Brain microvascular endothelial cell (primary cell): ENCODE results near the gene PSMD3.

ENCODE experiments used
- DNase-seq: peaks from one replicate; pipeline ENCODE4 v3.0.0-alpha.2; 2020
- H3K27ac ChIP-seq: fragments of 250-450 bp; sonication (Bioruptor Pico); 2 replicates; pipeline ENCODE4 v1.5.1; 2020; ENCODE audit warnings: mild to moderate bottlenecking, moderate library complexity
- H3K27me3 ChIP-seq: fragments of 250-450 bp; sonication (Bioruptor Pico); replicated peaks from 2 replicates; pipeline ENCODE4 v1.5.1; 2020; ENCODE audit warnings: mild to moderate bottlenecking
- H3K36me3 ChIP-seq: fragments of 250-450 bp; sonication (Bioruptor Pico); replicated peaks from 2 replicates; pipeline ENCODE4 v1.5.1; 2020; ENCODE audit warnings: mild to moderate bottlenecking
- H3K4me3 ChIP-seq: 2 replicates; pipeline ENCODE4 v1.5.1; 2011; ENCODE audit warnings: low read depth, mild to moderate bottlenecking, control low read depth, low read length, moderate library complexity
- CTCF ChIP-seq: IDR thresholded peaks from 2 replicates; pipeline ENCODE4 v1.5.1; 2011; ENCODE audit warnings: low read depth, mild to moderate bottlenecking, moderate library complexity, low read length, control low read depth, inconsistent platforms; ENCODE audit errors: missing control alignments
- in situ Hi-C: cut with HindIII; loops from 2 replicates; pipeline ENCODE4 v1.10.0; 2017; ENCODE audit warnings: low sequenced_read_pairs, low pct_ligation_motif_present

PSMD3 gene

GRCh38 chr17:40018211-40019121 is 37.9 kb downstream of the PSMD3 start:
- no peak for DNase-seq
- Histone ChIP-seq H3K4me3 (no peak overlapping the region), H3K27me3 (no peaks in the 10 kb centered on the region), H3K36me3 (peaks cover 7% of the 10 kb centered on the region), H3K27ac (peak overlapping the region; percentile 29)
- no peak for TF ChIP-seq CTCF
- in situ Hi-C loops = no loop called here

- in situ Hi-C loops = no loop called here
- peak overlapping the region; percentile 29 for H3K27ac ChIP-seq
- peaks cover 7% of the 10 kb centered on the region for H3K36me3 ChIP-seq
- H3K27me3 ChIP-seq = no peaks in the 10 kb centered on the region
- TF ChIP-seq CTCF = peak; percentile 19
- no peak overlapping the region for H3K4me3 ChIP-seq
- peak; percentile 68 for DNase-seq
Observed at GRCh38 chr17:40019140-40019991, 38.8 kb downstream of the PSMD3 start.

- DNase-seq = no peak
- H3K36me3 ChIP-seq = peaks cover 8% of the 10 kb centered on the region
- H3K27ac ChIP-seq = no peak overlapping the region
- H3K27me3 ChIP-seq = no peaks in the 10 kb centered on the region
- no peak overlapping the region for H3K4me3 ChIP-seq
- no peak for TF ChIP-seq CTCF
- in situ Hi-C loops = no loop called here
Observed at GRCh38 chr17:40020146-40020545, 39.5 kb downstream of the PSMD3 start.

GRCh38 chr17:40021451-40021971 is 40.9 kb downstream of the PSMD3 start:
- no peak for DNase-seq
- in situ Hi-C loops = no loop called here

GRCh38 chr17:40022497-40022896 is 41.9 kb downstream of the PSMD3 start:
- in situ Hi-C loops = no loop called here

More at GRCh38 chr17:40021451-40021971, 40.9 kb downstream of the PSMD3 start:
- Histone ChIP-seq H3K27me3 (no peaks in the 10 kb centered on the region), H3K27ac (no peak overlapping the region), H3K4me3 (no peak overlapping the region), H3K36me3 (peaks cover 9% of the 10 kb centered on the region)
- TF ChIP-seq CTCF = no peak

More at GRCh38 chr17:40022497-40022896, 41.9 kb downstream of the PSMD3 start:
- TF ChIP-seq CTCF = no peak
- no peak overlapping the region for H3K27ac ChIP-seq
- no peak overlapping the region for H3K4me3 ChIP-seq
- no peaks in the 10 kb centered on the region for H3K27me3 ChIP-seq
- H3K36me3 ChIP-seq = peaks cover 10% of the 10 kb centered on the region
- DNase-seq = no peak
